ENCODE measurements around the gene SWT1.

GRCh38 chr1:185151215-185151614 lies 5.8 kb upstream of the SWT1 start:
- TF ChIP-seq ZZZ3 (CRISPR knock-in tag; IDR thresholded peaks at IDR 0.05; ENCODE audit: borderline replicate concordance): no peak
- no peak for TF ChIP-seq ZNF30 (CRISPR knock-in tag; IDR thresholded peaks at IDR 0.05)
- no peak for TF ChIP-seq ZNF670 (CRISPR knock-in tag; IDR thresholded peaks at IDR 0.05; ENCODE audit: borderline replicate concordance)
- no peak for TF ChIP-seq CTCF (CRISPR knock-in tag; IDR thresholded peaks at IDR 0.05)
- TF ChIP-seq ATF2 (CRISPR knock-in tag; IDR thresholded peaks at IDR 0.05): no peak
- TF ChIP-seq MTA1 (CRISPR knock-in tag; IDR thresholded peaks at IDR 0.05; ENCODE audit: borderline replicate concordance): no peak
- no peak for TF ChIP-seq NFIC (IDR thresholded peaks at IDR 0.05; ENCODE audit: low read length)
- no peak for TF ChIP-seq KLF16 (CRISPR knock-in tag; IDR thresholded peaks at IDR 0.05)
- no peak for TF ChIP-seq ZNF263 (CRISPR knock-in tag; IDR thresholded peaks at IDR 0.05)

Data from HepG2 (cell line).